Mucosa of stomach (tissue), 1 donor: ENCODE data around the gene TNK1.
A peak's percentile ranks its signal among the peaks of the same experiment; 100 is the strongest.
"Not testable (repeated sequence)": the region's sequence is repeated elsewhere in the genome, so short reads cannot be mapped to it uniquely, and the experiment has no call there.

Experiments
- H3K27me3 ChIP-seq: one replicate; pipeline ENCODE4 v1.7.0; 2013; ENCODE audit warnings: mild to moderate bottlenecking, low read length; ENCODE audit not compliant: control insufficient read depth, insufficient read depth
- H3K36me3 ChIP-seq: one replicate; pipeline ENCODE4 v1.7.0; 2013; ENCODE audit warnings: low read length; ENCODE audit not compliant: control insufficient read depth, insufficient read depth
- H3K4me1 ChIP-seq: one replicate; pipeline ENCODE4 v1.7.0; 2013; ENCODE audit warnings: mild to moderate bottlenecking, low read length; ENCODE audit not compliant: control insufficient read depth, insufficient read depth
- H3K4me3 ChIP-seq: one replicate; pipeline ENCODE4 v1.7.0; 2013; ENCODE audit warnings: low read length
- H3K9ac ChIP-seq: one replicate; pipeline ENCODE4 v1.7.0; 2013; ENCODE audit warnings: mild to moderate bottlenecking, low read length, moderate library complexity
- H3K9me3 ChIP-seq: one replicate; pipeline ENCODE4 v1.7.0; 2013; ENCODE audit warnings: mild to moderate bottlenecking, low read length, moderate library complexity; ENCODE audit not compliant: control insufficient read depth
- donor health status: Pancreatic carcinoma.

The TNK1 gene

GRCh38 chr17:7380855-7381683 is at the start of gene TNK1:
TSS of gene TNK1 (plus strand) at chr17:7381089. CDS start at chr17:7382927, 1,838 bp downstream.
- Histone ChIP-seq H3K9me3 (no peaks in the 10 kb centered on the region), H3K4me3 (peak within 1 kb of the TSS; percentile 52), H3K36me3 (peaks cover 6% of the 10 kb centered on the region), H3K27me3 (no peaks in the 10 kb centered on the region), H3K4me1 (peaks cover 10% of the 10 kb centered on the region), H3K9ac (peak within 1 kb of the TSS; percentile 81)

- Histone ChIP-seq H3K4me3 (no peak overlapping the region), H3K27me3 (peaks cover 11% of the 10 kb centered on the region), H3K9ac (no peak overlapping the region), H3K36me3 (no peaks in the 10 kb centered on the region), H3K4me1 (peaks cover 6% of the 10 kb centered on the region), H3K9me3 (no peaks in the 10 kb centered on the region)
These were observed 48.8 kb upstream of the TNK1 start for GRCh38 chr17:7332111-7332510.

GRCh38 chr17:7332600-7333069 is 48.3 kb upstream of the TNK1 start:
- not testable (repeated sequence) for H3K9me3 ChIP-seq, H3K36me3 ChIP-seq, H3K9ac ChIP-seq, H3K4me1 ChIP-seq, H3K4me3 ChIP-seq
- H3K27me3 ChIP-seq = peaks cover 11% of the 10 kb centered on the region

- H3K4me3 ChIP-seq = no peak overlapping the region
- H3K4me1 ChIP-seq = no peaks in the 10 kb centered on the region
- H3K27me3 ChIP-seq = peaks cover 11% of the 10 kb centered on the region
- no peak overlapping the region for H3K9ac ChIP-seq
- no peaks in the 10 kb centered on the region for H3K9me3 ChIP-seq
- H3K36me3 ChIP-seq = no peaks in the 10 kb centered on the region
These were observed 45.9 kb upstream of the TNK1 start for GRCh38 chr17:7334938-7335538.

GRCh38 chr17:7335765-7336164 is 45.1 kb upstream of the TNK1 start:
- not testable (repeated sequence) for H3K9ac ChIP-seq, H3K4me3 ChIP-seq, H3K9me3 ChIP-seq, H3K4me1 ChIP-seq, H3K36me3 ChIP-seq
- H3K27me3 ChIP-seq = peaks cover 11% of the 10 kb centered on the region

- no peaks in the 10 kb centered on the region for H3K36me3 ChIP-seq
- peak within 1 kb of the TSS; percentile 12 for H3K9ac ChIP-seq
- H3K4me3 ChIP-seq = no peak within 1 kb of the TSS
- H3K27me3 ChIP-seq = peaks cover 11% of the 10 kb centered on the region
- no peaks in the 10 kb centered on the region for H3K4me1 ChIP-seq
- no peaks in the 10 kb centered on the region for H3K9me3 ChIP-seq
These were observed 44.4 kb upstream of the TNK1 start, which contains the start of gene ACAP1 for GRCh38 chr17:7336240-7337175. TSS of gene ACAP1 (plus strand) at chr17:7336529. CDS start at chr17:7336735, 206 bp downstream.

- not testable (repeated sequence) for H3K4me1 ChIP-seq, H3K9ac ChIP-seq, H3K4me3 ChIP-seq, H3K9me3 ChIP-seq, H3K36me3 ChIP-seq
- H3K27me3 ChIP-seq = peaks cover 19% of the 10 kb centered on the region
These were observed 43.3 kb upstream of the TNK1 start for GRCh38 chr17:7337600-7337999.

GRCh38 chr17:7340179-7340578 is 40.7 kb upstream of the TNK1 start:
- H3K36me3 ChIP-seq = no peaks in the 10 kb centered on the region
- no peak overlapping the region for H3K9ac ChIP-seq
- peaks cover 38% of the 10 kb centered on the region for H3K27me3 ChIP-seq
- no peak overlapping the region for H3K4me3 ChIP-seq
- no peaks in the 10 kb centered on the region for H3K9me3 ChIP-seq
- no peaks in the 10 kb centered on the region for H3K4me1 ChIP-seq

- Histone ChIP-seq H3K9ac (no peak overlapping the region), H3K9me3 (no peaks in the 10 kb centered on the region), H3K4me3 (no peak overlapping the region), H3K27me3 (peaks cover 28% of the 10 kb centered on the region), H3K4me1 (no peaks in the 10 kb centered on the region), H3K36me3 (no peaks in the 10 kb centered on the region)
These were observed 39.0 kb upstream of the TNK1 start for GRCh38 chr17:7341842-7342241.

- no peaks in the 10 kb centered on the region for H3K36me3 ChIP-seq
- no peaks in the 10 kb centered on the region for H3K4me1 ChIP-seq
- peaks cover 28% of the 10 kb centered on the region for H3K27me3 ChIP-seq
- H3K4me3 ChIP-seq = no peak overlapping the region
- H3K9me3 ChIP-seq = no peaks in the 10 kb centered on the region
- H3K9ac ChIP-seq = no peak overlapping the region
These were observed 37.6 kb upstream of the TNK1 start for GRCh38 chr17:7343250-7343649.

GRCh38 chr17:7346761-7347614 is 33.9 kb upstream of the TNK1 start:
- H3K36me3 ChIP-seq = no peaks in the 10 kb centered on the region
- H3K9me3 ChIP-seq = no peaks in the 10 kb centered on the region
- no peak overlapping the region for H3K4me3 ChIP-seq
- peaks cover 11% of the 10 kb centered on the region for H3K4me1 ChIP-seq
- no peak overlapping the region for H3K9ac ChIP-seq
- peaks cover 27% of the 10 kb centered on the region for H3K27me3 ChIP-seq
